Loucy (cell line): Measurements from ENCODE around the gene ST14.

Source experiments
- H2AFZ ChIP-seq: fragments of 200-600 bp; sonication (generic); 2 replicates; pipeline ENCODE4 v1.6.0; 2016; ENCODE audit warnings: antibody characterized with exemption, mild to moderate bottlenecking, low read length, moderate library complexity
- H3F3A ChIP-seq: fragments of 200-600 bp; 2 replicates; pipeline ENCODE4 v1.6.0; 2016; ENCODE audit warnings: antibody characterized with exemption, low read depth, mild to moderate bottlenecking
- H3K27me3 ChIP-seq: fragments of 200-600 bp; sonication (generic); 2 replicates; pipeline ENCODE4 v1.6.1; 2014; ENCODE audit warnings: low read length, mild to moderate bottlenecking; ENCODE audit not compliant: insufficient read depth, poor library complexity, severe bottlenecking
- H3K36me3 ChIP-seq: fragments of 200-600 bp; sonication (generic); 2 replicates; pipeline ENCODE4 v1.6.1; 2016; ENCODE audit warnings: low read length; ENCODE audit not compliant: insufficient read depth
- H3K4me1 ChIP-seq: fragments of 200-600 bp; sonication (generic); 2 replicates; pipeline ENCODE4 v1.5.1; 2014; ENCODE audit warnings: low read length, mild to moderate bottlenecking; ENCODE audit not compliant: insufficient read depth, poor library complexity, severe bottlenecking
- H3K4me2 ChIP-seq: fragments of 200-600 bp; sonication (generic); 2 replicates; pipeline ENCODE4 v1.6.0; 2014; ENCODE audit warnings: antibody characterized with exemption, low read length, low read depth, mild to moderate bottlenecking; ENCODE audit not compliant: poor library complexity, severe bottlenecking
- H3K4me3 ChIP-seq: fragments of 200-600 bp; sonication (generic); 2 replicates; pipeline ENCODE4 v1.5.1; 2014; ENCODE audit warnings: low read length, mild to moderate bottlenecking, mixed read lengths; ENCODE audit not compliant: poor library complexity, severe bottlenecking
- H3K79me2 ChIP-seq: fragments of 200-600 bp; sonication (generic); 2 replicates; pipeline ENCODE4 v1.6.1; 2014; ENCODE audit warnings: low read length; ENCODE audit not compliant: insufficient read depth
- H3K9ac ChIP-seq: fragments of 200-600 bp; sonication (generic); 2 replicates; pipeline ENCODE4 v1.6.0; 2014; ENCODE audit warnings: mild to moderate bottlenecking, low read depth, low read length, moderate library complexity; ENCODE audit not compliant: poor library complexity, severe bottlenecking
- H3K9me2 ChIP-seq: fragments of 200-600 bp; sonication (generic); replicated peaks from 2 replicates; pipeline ENCODE4 v1.6.1; 2016; ENCODE audit warnings: low read depth, low read length, mixed read lengths
- H3K9me3 ChIP-seq: fragments of 200-600 bp; sonication (generic); 2 replicates; pipeline ENCODE4 v1.6.1; 2014; ENCODE audit warnings: mild to moderate bottlenecking, antibody characterized with exemption, low read length, low read depth; ENCODE audit not compliant: insufficient read depth
- H4K20me1 ChIP-seq: fragments of 200-600 bp; sonication (generic); 2 replicates; pipeline ENCODE4 v1.6.0; 2014; ENCODE audit warnings: antibody characterized with exemption, low read length, mild to moderate bottlenecking; ENCODE audit not compliant: insufficient read depth, poor library complexity, severe bottlenecking
- EZH2phosphoT487 ChIP-seq: fragments of 200-600 bp; IDR thresholded peaks from 2 replicates; pipeline ENCODE4 v1.6.1; 2018; ENCODE audit warnings: antibody characterized with exemption, mild to moderate bottlenecking, moderate library complexity, borderline replicate concordance
- TF ChIP-seq, protein P1 (sequence below): fragments of 200-600 bp; sonication (generic); conservative IDR thresholded peaks from 2 replicates; pipeline ENCODE4 v1.5.1; 2014; ENCODE audit warnings: mild to moderate bottlenecking, antibody characterized with exemption, low read length

Gene ST14

DNA sequence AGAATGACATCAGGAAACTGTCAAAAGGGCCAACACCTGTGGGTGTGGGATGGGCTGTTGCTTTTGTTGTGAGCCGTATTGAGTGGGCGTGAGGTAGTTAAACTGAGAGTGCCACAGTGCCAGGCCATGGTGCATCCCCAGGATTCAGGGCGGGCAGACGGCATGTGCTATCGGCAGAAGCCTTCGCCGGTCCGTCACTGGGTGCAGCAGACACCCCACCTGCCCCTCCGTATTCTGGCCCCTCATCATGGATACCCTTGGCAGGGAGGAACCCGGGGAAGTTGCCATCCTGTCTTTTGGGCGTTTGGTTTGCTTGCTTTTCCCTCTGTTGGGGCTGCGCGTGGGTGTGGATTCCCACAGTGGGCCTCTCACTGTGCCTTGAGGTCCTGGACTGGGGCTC lies 27.5 kb downstream of the ST14 start:
- Histone ChIP-seq H3K4me2 (no peak overlapping the region), H3K36me3 (no peaks in the 10 kb centered on the region), H3K9me3 (no peaks in the 10 kb centered on the region), H3K4me3 (no peak overlapping the region), H3K27me3 (no peaks in the 10 kb centered on the region), H3K9me2 (no peaks in the 10 kb centered on the region), H2AFZ (no peak overlapping the region), H4K20me1 (no peaks in the 10 kb centered on the region), H3K9ac (no peak overlapping the region), H3K4me1 (no peaks in the 10 kb centered on the region), H3K79me2 (no peaks in the 10 kb centered on the region), H3F3A (no peaks in the 10 kb centered on the region)
- TF ChIP-seq, protein P1, sequence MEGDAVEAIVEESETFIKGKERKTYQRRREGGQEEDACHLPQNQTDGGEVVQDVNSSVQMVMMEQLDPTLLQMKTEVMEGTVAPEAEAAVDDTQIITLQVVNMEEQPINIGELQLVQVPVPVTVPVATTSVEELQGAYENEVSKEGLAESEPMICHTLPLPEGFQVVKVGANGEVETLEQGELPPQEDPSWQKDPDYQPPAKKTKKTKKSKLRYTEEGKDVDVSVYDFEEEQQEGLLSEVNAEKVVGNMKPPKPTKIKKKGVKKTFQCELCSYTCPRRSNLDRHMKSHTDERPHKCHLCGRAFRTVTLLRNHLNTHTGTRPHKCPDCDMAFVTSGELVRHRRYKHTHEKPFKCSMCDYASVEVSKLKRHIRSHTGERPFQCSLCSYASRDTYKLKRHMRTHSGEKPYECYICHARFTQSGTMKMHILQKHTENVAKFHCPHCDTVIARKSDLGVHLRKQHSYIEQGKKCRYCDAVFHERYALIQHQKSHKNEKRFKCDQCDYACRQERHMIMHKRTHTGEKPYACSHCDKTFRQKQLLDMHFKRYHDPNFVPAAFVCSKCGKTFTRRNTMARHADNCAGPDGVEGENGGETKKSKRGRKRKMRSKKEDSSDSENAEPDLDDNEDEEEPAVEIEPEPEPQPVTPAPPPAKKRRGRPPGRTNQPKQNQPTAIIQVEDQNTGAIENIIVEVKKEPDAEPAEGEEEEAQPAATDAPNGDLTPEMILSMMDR, result no peak
- no peak for TF ChIP-seq EZH2phosphoT487

DNA sequence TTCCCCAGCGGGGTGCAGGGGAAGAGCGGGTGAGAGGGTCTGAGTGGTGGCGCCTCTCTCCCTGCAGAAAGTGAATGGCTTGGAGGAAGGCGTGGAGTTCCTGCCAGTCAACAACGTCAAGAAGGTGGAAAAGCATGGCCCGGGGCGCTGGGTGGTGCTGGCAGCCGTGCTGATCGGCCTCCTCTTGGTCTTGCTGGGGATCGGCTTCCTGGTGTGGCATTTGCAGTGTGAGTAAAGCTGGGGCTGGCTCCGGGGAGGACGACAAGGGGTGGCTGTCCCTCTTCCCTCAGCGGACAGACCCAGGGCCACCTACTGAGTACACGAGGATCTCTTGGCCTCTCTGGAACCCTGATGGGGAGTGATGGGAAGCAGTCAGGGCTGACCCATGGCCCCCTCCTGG lies 28.5 kb downstream of the ST14 start:
- H3K9me2 ChIP-seq, result no peaks in the 10 kb centered on the region
- no peaks in the 10 kb centered on the region for H3K4me1 ChIP-seq
- no peaks in the 10 kb centered on the region for H3F3A ChIP-seq
- no peaks in the 10 kb centered on the region for H3K36me3 ChIP-seq
- H3K27me3 ChIP-seq, result no peaks in the 10 kb centered on the region
- H4K20me1 ChIP-seq, result no peaks in the 10 kb centered on the region
- no peak overlapping the region for H3K9ac ChIP-seq
- H3K4me3 ChIP-seq, result no peak overlapping the region
- no peak overlapping the region for H3K4me2 ChIP-seq
- H3K79me2 ChIP-seq, result no peaks in the 10 kb centered on the region
- no peak overlapping the region for H2AFZ ChIP-seq
- H3K9me3 ChIP-seq, result no peaks in the 10 kb centered on the region
- TF ChIP-seq, protein P1, result no peak
- TF ChIP-seq EZH2phosphoT487, result no peak

DNA sequence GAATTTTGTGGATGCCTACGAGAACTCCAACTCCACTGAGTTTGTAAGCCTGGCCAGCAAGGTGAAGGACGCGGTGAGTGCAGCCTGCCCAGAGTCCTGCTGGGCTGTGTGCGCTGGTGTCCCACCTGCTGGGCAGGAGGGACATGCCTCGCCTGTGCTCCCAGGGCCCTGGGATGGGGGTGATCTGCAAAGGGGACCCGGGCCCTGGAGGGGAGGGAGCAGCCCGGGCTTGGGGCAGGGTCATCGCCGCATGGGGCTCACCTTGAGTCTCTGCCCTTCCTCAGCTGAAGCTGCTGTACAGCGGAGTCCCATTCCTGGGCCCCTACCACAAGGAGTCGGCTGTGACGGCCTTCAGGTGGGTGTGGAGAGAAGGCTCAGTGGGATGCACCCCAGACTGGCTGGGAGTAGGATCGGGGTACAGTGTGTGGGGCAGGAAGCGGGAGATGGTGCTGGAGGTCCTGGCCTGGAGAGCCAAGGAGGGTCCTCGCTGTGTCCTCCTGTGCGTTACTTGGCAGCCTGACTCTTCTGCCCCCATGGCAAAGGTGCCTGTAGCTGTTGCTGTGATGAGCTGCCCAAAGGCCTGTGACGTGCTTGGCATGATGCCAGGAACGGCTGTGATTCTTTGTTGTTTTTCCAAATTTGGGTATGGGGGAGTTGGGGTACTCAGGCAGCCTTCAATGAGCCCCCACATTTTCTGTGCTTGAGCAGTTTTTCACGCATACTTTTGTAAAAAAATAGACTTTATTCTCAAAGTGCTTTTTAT lies 29.2 kb downstream of the ST14 start:
- TF ChIP-seq, protein P1, result no peak
- TF ChIP-seq EZH2phosphoT487, result no peak
- H4K20me1 ChIP-seq, result no peaks in the 10 kb centered on the region
- no peak overlapping the region for H3K4me3 ChIP-seq
- H3K36me3 ChIP-seq, result no peaks in the 10 kb centered on the region
- H2AFZ ChIP-seq, result no peak overlapping the region
- H3F3A ChIP-seq, result no peaks in the 10 kb centered on the region
- no peaks in the 10 kb centered on the region for H3K9me2 ChIP-seq
- no peak overlapping the region for H3K9ac ChIP-seq
- no peaks in the 10 kb centered on the region for H3K9me3 ChIP-seq
- H3K4me1 ChIP-seq, result no peaks in the 10 kb centered on the region
- no peaks in the 10 kb centered on the region for H3K27me3 ChIP-seq
- no peak overlapping the region for H3K4me2 ChIP-seq
- no peaks in the 10 kb centered on the region for H3K79me2 ChIP-seq
